OCI-M1 (cell line): ENCODE results near the gene GJD2.

Source experiments
- DNase-seq: peaks from one replicate; lab custom pipeline; 2025; lab: John Stamatoyannopoulos, UW

Gene GJD2

GRCh38 chr15:34754674-34755418, at the start of gene GJD2:
Gene GJD2, minus strand, starts transcription at chr15:34754998. Its CDS starts 510 bp downstream, at chr15:34754488.
- DNase-seq = no peak

DNA sequence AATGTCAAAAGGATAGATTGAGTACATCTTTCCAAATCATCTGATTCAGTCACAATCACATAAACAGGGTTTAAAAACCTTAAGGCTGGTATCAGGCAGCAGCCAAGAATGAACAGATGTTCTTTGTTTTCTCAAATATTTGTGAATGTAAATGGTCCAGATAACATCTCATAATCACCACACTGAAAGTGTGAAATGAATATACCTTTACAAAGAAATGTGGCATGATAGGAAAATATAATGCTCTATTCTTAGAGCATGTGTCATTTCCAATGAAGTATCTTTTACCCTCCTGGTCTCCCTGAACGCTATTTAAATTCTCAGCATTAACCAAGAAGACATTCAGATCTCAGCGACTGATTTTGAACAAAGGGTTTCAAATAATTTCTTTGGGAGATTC, 49.3 kb upstream of the GJD2 start:
- no peak for DNase-seq

DNA sequence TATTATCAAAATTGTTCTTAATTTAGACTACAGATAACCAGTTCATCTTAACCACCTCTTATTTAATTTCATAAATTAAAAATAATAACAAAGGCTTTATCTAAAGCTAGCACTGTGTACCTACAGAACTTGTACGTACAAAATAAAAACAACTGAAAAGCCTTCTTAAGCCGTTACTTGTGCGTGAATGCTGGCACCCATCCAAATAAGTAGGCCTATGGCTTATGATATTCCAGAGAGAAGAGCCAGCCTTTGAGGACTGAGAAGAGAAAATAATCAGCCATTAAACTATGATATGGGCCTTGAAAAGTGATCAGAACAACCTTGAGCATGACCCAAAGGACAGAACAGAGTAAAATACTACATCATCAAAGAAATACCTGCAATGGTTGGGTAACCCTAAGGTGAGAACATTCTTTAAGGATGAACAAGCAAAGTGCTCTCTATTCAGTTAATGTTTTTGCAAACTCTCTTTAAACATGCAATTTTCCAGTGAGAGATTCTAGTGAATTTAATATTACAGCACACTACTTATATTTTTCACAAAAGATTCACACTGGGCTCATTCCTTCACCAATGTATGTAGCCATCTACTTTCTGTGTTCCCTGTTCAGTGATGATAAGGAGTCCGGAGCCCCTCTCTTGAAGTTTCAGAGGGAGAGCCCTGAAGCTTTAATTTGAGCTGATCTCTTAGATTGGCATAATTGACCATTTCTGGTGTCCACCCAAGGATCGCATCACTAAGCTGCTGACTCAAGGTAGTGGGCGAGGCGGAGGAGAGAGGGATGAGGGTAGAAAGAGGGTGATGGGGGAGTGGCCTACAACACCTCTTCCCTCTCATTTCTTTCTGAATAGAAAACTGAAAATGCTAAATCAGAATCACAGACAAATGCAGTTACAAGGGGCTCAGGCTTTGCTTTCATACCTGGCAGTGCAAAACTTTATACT, 48.3 kb upstream of the GJD2 start:
- no peak for DNase-seq

- no peak for DNase-seq
Observed at GRCh38 chr15:34802371-34802770, 47.6 kb upstream of the GJD2 start.

DNA sequence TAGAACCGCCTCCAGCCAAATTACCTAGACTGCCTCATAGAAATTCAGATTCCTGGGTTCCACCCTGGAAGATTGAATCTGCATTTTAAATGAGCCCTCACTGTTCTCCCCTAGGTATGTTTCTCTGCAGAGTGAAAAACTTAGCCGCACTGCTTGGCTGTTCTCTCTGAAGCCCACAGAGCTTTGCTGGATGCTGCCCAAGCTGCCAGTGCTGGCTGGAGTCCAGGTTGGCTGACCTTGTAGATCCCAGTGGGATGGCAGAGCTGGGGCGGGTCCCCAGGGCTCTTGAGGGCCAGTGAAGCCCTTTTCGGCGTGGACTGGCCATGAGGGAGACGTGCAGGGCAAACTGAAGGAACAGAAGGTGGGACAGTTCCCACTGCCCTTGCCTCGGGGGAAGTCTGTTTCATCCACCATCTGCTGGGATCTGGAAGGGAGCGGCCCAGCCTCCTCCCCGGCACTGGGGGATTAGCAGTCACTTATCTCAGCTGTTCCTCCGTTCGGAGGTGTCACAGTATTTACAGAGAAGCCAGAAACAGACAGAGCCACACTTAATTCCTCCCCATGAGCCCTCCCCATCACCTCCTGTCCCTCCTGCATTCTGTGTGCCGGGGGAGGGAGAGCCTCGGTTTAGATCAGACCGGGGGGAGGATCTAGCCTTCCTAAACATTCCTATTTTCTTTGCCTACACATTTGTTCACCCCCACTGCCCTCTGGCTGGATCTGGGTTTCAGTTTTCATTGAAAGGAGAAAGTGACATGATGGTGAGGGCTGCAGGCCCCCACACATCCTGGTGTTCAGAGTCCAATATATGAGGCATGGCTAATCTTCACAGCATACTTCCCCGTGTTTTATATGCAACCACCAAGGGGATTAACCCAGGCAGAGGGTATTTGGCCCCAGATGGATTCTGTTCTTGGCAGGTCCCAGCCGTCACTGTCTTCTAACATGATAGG, 44.6 kb upstream of the GJD2 start:
- peak; percentile 61 for DNase-seq

- peak; percentile 12 for DNase-seq
Observed at GRCh38 chr15:34796847-34797435, 42.1 kb upstream of the GJD2 start.

- DNase-seq = no peak
Observed at GRCh38 chr15:34795267-34796081, 40.7 kb upstream of the GJD2 start, which contains the start of gene ACTC1. Gene ACTC1, minus strand, starts transcription at chr15:34795549. Its CDS starts 741 bp downstream, at chr15:34794808.

- DNase-seq = no peak
Observed at GRCh38 chr15:34794590-34795206, 39.9 kb upstream of the GJD2 start.

DNA sequence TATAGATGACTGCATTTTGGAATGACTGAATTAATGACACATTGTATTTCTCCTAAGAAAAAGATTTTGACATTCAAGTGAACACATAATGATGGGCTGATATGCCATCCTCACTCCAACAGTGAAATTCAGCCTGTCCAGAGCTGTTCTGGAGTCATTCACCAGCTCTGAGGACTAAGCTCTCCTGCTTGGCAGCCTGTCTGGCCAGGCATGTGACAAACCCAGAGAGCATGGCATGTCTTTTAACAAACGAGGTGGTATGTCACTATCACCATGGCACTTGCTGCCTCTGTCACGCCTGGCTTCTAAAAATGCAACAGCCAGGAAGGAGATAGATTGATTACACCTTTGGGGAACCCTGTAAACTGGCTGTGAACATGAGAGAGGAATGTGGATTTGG, 39.1 kb upstream of the GJD2 start:
- no peak for DNase-seq

DNA sequence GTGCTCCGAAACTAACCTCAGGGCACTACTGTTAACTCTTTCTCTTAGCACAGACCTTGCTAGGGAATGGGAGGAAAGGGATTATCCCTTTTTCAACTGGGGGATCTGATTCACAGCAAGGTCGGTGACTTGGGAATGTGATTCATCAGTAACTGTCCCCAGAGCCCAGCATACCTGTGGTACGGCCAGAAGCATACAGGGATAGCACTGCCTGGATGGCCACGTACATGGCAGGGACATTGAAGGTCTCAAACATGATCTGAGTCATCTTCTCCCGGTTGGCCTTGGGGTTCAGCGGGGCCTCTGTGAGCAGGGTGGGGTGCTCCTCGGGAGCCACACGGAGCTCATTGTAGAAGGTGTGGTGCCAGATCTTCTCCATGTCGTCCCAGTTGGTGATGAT, 38.3 kb upstream of the GJD2 start:
- DNase-seq = no peak

DNA sequence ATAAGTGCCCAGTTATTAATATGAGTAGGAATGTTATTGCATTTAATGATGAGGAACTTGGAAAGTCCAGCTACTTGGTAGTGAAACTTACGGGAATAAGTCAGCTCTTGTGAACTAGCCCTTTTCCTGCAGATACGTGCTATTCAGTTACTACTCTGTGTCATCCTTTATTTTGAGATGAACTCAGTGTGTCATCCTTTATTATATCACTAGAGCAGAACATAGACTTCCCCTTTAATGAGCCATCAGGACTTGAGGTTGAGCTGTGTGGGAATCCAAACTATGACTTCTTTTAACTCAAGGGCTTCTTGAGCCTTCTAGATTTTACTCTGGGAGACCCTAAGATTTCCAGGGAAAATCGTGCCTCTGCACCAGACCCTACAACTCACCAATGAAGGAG, 36.9 kb upstream of the GJD2 start:
- DNase-seq = no peak

- DNase-seq = no peak
Observed at GRCh38 chr15:34790121-34790520, 35.3 kb upstream of the GJD2 start.

GRCh38 chr15:34789326-34789725, 34.5 kb upstream of the GJD2 start:
- no peak for DNase-seq

GRCh38 chr15:34786206-34786605, 31.4 kb upstream of the GJD2 start:
- no peak for DNase-seq

DNA sequence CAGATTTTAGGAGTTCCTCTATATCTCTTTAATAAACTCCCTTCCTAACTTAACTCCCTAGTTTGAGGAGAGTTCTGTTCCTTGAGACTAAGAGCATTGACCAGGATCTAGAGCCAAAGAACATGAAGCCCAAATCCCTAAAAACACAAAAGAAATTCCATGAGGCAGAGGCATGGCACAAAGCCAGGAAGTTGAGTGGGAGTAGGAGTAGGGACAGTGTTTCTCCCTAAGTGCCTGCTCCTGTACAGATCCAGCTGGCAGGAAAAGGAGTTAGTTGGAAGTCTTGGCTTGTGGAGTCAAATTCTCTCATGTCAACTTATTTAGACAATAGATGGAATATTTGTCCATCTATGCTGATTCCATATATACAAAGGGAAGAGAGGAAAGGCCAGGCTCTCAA, 29.2 kb upstream of the GJD2 start:
- no peak for DNase-seq

- no peak for DNase-seq
Observed at GRCh38 chr15:34783431-34783830, 28.6 kb upstream of the GJD2 start.

GRCh38 chr15:34782901-34783300, 28.1 kb upstream of the GJD2 start:
- no peak for DNase-seq

DNA sequence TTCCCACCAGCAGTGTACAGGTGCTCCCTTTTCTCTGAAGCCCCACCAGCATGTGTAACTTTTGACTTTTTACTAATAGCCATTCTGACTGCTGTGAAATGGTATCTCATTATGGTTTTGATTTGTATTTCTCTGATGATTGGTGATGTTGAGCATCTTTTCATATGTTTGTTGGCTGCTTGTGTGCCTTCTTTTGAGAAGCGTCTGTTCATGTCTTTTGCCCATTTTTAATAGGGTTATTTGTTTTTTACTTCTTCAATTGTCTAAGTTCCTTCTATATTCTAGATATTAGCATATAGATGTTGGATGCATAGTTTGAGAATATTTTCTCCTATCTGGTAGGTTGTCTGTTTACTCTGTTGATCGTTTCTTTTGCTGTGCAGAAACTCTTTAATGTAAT, 25.9 kb upstream of the GJD2 start:
- DNase-seq = no peak

DNA sequence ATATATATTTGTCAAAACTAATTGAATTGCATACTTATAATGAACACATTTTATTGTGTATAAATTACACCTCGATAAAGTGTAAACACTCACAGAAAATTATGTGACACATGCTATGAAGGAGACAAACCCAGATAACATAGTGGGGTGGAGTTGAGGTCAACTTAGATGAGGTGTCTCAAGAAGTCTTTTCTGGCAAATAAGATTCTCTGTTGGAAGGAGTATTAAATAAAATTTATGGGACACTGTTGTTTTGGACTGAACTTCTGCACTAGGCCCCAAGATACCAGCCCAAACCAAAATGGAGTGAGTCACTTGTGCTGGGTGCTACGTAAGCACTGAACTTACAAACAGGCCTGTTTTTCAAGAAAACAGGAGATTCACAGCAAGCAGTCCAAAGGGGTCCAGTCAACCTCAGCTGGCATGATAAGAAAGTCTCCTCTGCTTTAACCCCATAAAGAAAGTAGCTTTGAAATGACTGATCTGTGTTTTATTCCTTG, 21.9 kb upstream of the GJD2 start:
- DNase-seq = no peak

- DNase-seq = no peak
Observed at GRCh38 chr15:34773917-34774316, 19.1 kb upstream of the GJD2 start.
